KBM-7 (cell line): ENCODE results near the gene ANTKMT.

ENCODE experiments used
- DNase-seq: peaks from one replicate; pipeline ENCODE4 v3.0.0-alpha.2; 2015
- in situ Hi-C: fragments of 300-500 bp; cut with MboI; formaldehyde crosslinking; loops from 2 replicates; pipeline ENCODE4 v1.14.3; 2020; ENCODE audit warnings: low sequenced_read_pairs, low pct_unique_long_range_greater_than_20kb, mixed read lengths

The ANTKMT gene

GRCh38 chr16:694187-694862 lies 26.6 kb upstream of the ANTKMT start:
- in situ Hi-C loops: no loop called here
- DNase-seq: no peak

- in situ Hi-C loops: no loop called here
- no peak for DNase-seq
Measured at GRCh38 chr16:694863-695354, 26.0 kb upstream of the ANTKMT start.

- in situ Hi-C loops: no loop called here
- no peak for DNase-seq
Measured at GRCh38 chr16:695355-696089, 25.4 kb upstream of the ANTKMT start.

GRCh38 chr16:698911-699671 lies 21.9 kb upstream of the ANTKMT start:
- no peak for DNase-seq
- in situ Hi-C loops: no loop called here

GRCh38 chr16:700684-701584 lies 20.0 kb upstream of the ANTKMT start:
- no peak for DNase-seq
- in situ Hi-C loops: no loop called here

- no peak for DNase-seq
- in situ Hi-C loops: no loop called here
Measured at GRCh38 chr16:702341-702740, 18.6 kb upstream of the ANTKMT start.

GRCh38 chr16:703406-703805 lies 17.5 kb upstream of the ANTKMT start:
- DNase-seq: no peak
- in situ Hi-C loops: no loop called here

GRCh38 chr16:704047-704446 lies 16.9 kb upstream of the ANTKMT start:
- in situ Hi-C loops: no loop called here
- DNase-seq: no peak

- in situ Hi-C loops: no loop called here
- DNase-seq: no peak
Measured at GRCh38 chr16:704552-705380, 16.2 kb upstream of the ANTKMT start.

GRCh38 chr16:705431-706188 lies 15.3 kb upstream of the ANTKMT start, which contains the start of gene FBXL16:
TSS of gene FBXL16 (minus strand) at chr16:705801. CDS start at chr16:697405, 8,396 bp downstream.
- no peak for DNase-seq
- in situ Hi-C loops: no loop called here

GRCh38 chr16:706189-707061 lies 14.5 kb upstream of the ANTKMT start:
- DNase-seq: no peak
- in situ Hi-C loops: no loop called here

GRCh38 chr16:707062-707538 lies 13.8 kb upstream of the ANTKMT start:
- in situ Hi-C loops: no loop called here
- no peak for DNase-seq

GRCh38 chr16:708019-708418 lies 12.9 kb upstream of the ANTKMT start:
- no peak for DNase-seq
- in situ Hi-C loops: no loop called here

GRCh38 chr16:708959-709358 lies 12.0 kb upstream of the ANTKMT start:
- in situ Hi-C loops: no loop called here
- no peak for DNase-seq

GRCh38 chr16:709566-710499 lies 11.1 kb upstream of the ANTKMT start:
- in situ Hi-C loops: loop anchor here (10.0 kb wide), 1 partner anchor 75 kb away; the partner anchor contains the start of genes CHTF18 and RPUSD1
- DNase-seq: peak; percentile 65
